ENCODE data around the gene KCNQ1. TPM values are rescaled to one million over a fixed set of nuclear protein-coding genes. Genes with fewer than 3 reads are reported as not detected.

Gene KCNQ1
- total RNA-seq, 1 experiment from 2014 or later, result 2.3 TPM

- Mint-ChIP-seq H3K4me3 (no peak overlapping the region), H3K9me3 (peaks cover 18 to 20% of the 10 kb centered on the region in 2 experiments), H3K36me3 (ENCODE audit: insufficient read depth in 1 of 3, low read depth in 3 of 3) (peaks cover 0 to 5% (median 2%) of the 10 kb centered on the region in 3 experiments; a peak in 2 of 7 replicates), H3K27me3 (ENCODE audit: low read depth) (peaks cover 98% of the 10 kb centered on the region), H3K27ac (no peak overlapping the region), H3K4me1 (peaks cover 2% of the 10 kb centered on the region in 2 experiments; a peak in 3 of 4 replicates)
- Histone ChIP-seq H2AK5ac (ENCODE audit: insufficient read length, low read length) (no peak overlapping the region), H2BK12ac (ENCODE audit: insufficient read length, low read depth, low read length) (no peak overlapping the region), H3K27ac (ENCODE audit: insufficient read length, low read depth, low read length) (no peak overlapping the region), H2BK120ac (ENCODE audit: low read depth, low read length, poor library complexity, severe bottlenecking) (no peak overlapping the region), H3K4ac (ENCODE audit: low read depth, low read length) (no peak overlapping the region), H2BK15ac (ENCODE audit: low read depth, low read length) (no peak overlapping the region), H3K23me2 (ENCODE audit: insufficient read length, low read depth, low read length, poor library complexity, severe bottlenecking) (no peaks in the 10 kb centered on the region), H4K20me1 (ENCODE audit: control insufficient read depth, insufficient read depth, insufficient read length) (peaks cover 3% of the 10 kb centered on the region), H3K23ac (ENCODE audit: insufficient read length, low read depth, low read length) (no peak overlapping the region), H3K14ac (ENCODE audit: insufficient read depth, low read length) (no peak overlapping the region; the same call in 1 of the 2 replicates), H3K79me2 (ENCODE audit: insufficient read depth, low read length) (no peaks in the 10 kb centered on the region), H3K4me2 (ENCODE audit: insufficient read depth, insufficient read length, low read length) (no peak overlapping the region), H4K91ac (ENCODE audit: insufficient read length, low read depth, low read length) (no peak overlapping the region), H3K56ac (ENCODE audit: insufficient read length, low read depth, low read length) (no peak overlapping the region), H4K5ac (ENCODE audit: insufficient read length, low read depth, low read length) (no peak overlapping the region), H3K18ac (ENCODE audit: insufficient read length, low read depth, low read length) (no peak overlapping the region), H3T11ph (ENCODE audit: low read length) (no peak overlapping the region), H3K9ac (ENCODE audit: extremely low read depth, insufficient read length, low read length) (no peak overlapping the region), H3K4me1 (ENCODE audit: insufficient read depth, low read length) (no peaks in the 10 kb centered on the region), H2AFZ (ENCODE audit: low read length) (no peak overlapping the region), H2BK5ac (ENCODE audit: insufficient read length, low read length) (no peak overlapping the region), H3K27me3 (ENCODE audit: insufficient read depth, low read length) (peaks cover 35% of the 10 kb centered on the region; the same call in 1 of the 2 replicates), H2BK20ac (ENCODE audit: low read depth, low read length, poor library complexity, severe bottlenecking) (no peak overlapping the region), H4K8ac (replicated peaks; ENCODE audit: insufficient read length, low read depth, low read length) (no peak overlapping the region), H3K9me3 (ENCODE audit: control insufficient read depth, low read depth, low read length) (peaks cover 5% of the 10 kb centered on the region), H3K79me1 (ENCODE audit: insufficient read depth, low read depth, low read length, poor library complexity, severe bottlenecking) (no peaks in the 10 kb centered on the region)
- WGBS (ENCODE audit: extremely low coverage, insufficient read length, low lambda C conversion rate), result no CpG with 5 or more reads among the region's 10 CpGs
- peak; percentile 23 for DNase-seq
- no peak for TF ChIP-seq CTCF (conservative IDR thresholded peaks at IDR 0.05)
Measured at GRCh38 chr11:2591805-2592204, 147.0 kb downstream of the KCNQ1 start.

All from H9 (cell line).